GM21447 (cell line): ENCODE data around the gene SLC25A1.
"Not testable (repeated sequence)": the region's sequence is repeated elsewhere in the genome, so short reads cannot be mapped to it uniquely, and the experiment has no call there.

Experiments
- ATAC-seq: cut with Tn5 transposase; IDR thresholded peaks from one replicate; pipeline ENCODE4 v1.9.1; 2021; ENCODE audit not compliant: unreplicated experiment

Gene SLC25A1

DNA sequence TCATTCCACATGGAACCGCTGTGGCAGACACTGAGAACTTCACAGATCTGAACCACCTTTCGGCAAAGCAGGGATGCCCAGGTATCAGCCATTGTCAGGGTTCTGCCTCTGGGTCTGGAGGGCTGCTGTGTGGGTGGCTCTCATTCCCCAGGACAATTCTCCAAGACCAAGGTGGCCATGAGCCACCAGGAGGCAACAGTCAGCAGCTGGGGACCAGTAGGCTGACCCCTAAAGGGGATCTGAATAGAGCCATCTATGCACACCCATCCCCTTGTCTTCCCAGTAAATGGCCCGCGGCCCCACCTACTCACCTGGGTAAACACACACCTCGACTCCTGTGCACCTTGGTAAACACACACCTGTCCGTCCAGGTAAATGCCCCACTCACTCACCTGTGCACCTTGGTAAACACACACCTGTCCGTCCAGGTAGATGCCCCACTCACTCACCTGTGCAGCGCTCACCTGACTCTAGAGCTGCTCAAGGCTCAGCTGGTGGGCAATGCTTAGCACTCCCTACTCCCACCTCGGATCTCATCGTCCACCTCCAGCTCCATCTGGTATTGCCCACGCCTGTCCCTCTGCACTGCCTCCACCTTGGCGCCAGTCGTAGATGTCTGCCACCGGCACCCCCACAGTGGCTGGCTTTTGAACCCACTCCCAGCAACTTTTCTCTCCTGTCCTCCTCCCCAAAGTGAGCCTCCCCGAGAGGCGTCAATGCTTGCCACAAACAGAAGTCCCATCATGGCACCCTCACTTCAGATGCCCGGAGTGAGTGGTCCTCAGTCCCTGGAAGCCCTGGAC is 10.2 kb downstream of the SLC25A1 start:
- no peak for ATAC-seq

DNA sequence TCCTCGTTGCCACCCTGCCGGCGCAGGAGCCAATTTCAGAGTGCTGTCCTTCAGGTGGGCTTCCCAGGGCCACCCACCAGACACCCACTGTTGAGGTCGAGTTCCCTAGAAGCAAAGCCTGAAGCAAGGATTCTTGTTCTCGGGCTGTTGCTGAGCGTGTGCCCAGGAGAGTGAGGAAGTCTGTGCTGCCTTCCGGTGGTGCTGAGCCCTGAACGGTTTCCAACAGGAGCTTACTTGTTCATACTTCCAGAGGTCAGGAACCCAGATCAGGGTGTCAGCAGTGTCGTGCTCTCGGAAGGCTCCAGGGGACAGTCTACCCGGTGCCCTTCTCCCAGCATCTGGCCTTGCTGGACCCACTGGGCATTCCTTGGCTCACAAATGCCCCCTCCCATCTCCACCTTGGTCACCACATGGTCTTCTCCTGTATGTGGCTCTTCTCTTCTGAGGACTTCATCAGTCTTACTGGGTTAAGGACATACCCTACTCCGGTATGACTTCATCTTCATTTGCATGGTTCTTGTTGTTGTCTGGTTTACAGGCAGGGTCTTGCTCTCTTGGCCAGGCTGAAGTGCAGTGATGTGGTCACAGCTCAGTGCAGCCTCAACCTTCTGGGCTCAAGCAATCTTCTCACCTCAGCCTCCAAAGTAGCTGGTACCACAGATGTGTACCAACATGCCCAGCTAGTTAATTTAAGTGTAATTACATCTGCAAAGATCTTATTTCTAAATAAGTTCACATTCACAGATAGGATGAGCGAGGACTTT is 11.2 kb downstream of the SLC25A1 start:
- no peak for ATAC-seq

- ATAC-seq: no peak
These were observed 12.1 kb downstream of the SLC25A1 start for GRCh38 chr22:19166421-19166820.

DNA sequence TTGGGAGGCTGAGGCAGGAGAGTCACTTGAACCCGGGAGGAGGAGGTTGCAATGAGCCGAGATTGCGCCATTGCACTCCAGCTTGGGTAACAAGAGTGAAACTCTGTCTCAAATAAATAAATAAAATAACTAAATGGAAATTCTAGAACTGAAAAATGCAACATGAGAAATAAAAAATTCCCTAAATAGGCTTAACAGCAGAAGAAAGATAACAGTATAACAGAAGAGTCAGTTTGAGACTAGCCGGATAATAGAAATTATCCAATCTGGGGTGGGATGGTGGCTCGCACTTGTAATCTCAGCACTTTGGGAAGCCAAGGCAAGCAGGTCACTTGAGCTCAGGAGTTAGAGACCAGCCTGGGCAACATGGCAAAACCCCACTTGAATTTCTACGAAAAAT is 14.1 kb downstream of the SLC25A1 start:
- no peak for ATAC-seq

DNA sequence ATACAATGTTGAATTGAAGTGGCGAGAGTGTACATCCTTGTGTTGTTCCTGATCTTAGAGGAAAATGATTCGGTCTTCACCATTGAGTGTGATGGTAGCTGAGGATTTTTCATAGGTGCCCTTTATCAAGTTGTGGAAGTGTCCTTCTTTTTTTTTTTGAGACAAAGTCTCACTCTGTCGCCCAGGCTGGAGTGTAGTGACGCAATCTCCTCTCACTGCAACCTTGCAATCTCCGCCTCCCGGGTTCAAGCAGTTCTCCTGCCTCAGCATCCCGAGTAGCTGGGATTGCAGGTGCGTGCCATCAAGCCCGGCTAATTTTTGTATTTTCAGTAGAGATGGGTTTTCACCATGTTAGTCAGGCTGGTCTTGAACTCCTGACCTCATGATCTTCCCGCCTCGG is 19.9 kb downstream of the SLC25A1 start:
- not testable (repeated sequence) for ATAC-seq

DNA sequence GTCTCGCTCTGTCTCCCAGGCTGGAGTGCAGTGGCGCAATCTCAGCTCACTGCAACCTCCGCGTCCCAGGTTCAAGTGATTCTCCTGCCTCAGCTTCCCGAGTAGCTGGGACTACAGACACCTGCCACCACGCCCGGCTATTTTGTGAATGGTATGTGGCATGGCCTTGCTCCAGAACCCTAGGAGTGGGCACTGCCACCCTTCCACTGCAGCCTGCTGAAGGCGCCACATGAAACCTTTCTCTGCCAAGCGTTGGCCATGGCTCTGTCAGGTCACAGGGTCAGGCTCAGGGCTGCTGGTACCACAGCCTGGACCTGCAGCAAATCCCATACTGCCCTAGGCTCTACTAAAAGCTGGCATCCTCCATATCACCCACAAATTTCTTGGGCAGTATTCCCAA is 22.4 kb downstream of the SLC25A1 start:
- not testable (repeated sequence) for ATAC-seq

DNA sequence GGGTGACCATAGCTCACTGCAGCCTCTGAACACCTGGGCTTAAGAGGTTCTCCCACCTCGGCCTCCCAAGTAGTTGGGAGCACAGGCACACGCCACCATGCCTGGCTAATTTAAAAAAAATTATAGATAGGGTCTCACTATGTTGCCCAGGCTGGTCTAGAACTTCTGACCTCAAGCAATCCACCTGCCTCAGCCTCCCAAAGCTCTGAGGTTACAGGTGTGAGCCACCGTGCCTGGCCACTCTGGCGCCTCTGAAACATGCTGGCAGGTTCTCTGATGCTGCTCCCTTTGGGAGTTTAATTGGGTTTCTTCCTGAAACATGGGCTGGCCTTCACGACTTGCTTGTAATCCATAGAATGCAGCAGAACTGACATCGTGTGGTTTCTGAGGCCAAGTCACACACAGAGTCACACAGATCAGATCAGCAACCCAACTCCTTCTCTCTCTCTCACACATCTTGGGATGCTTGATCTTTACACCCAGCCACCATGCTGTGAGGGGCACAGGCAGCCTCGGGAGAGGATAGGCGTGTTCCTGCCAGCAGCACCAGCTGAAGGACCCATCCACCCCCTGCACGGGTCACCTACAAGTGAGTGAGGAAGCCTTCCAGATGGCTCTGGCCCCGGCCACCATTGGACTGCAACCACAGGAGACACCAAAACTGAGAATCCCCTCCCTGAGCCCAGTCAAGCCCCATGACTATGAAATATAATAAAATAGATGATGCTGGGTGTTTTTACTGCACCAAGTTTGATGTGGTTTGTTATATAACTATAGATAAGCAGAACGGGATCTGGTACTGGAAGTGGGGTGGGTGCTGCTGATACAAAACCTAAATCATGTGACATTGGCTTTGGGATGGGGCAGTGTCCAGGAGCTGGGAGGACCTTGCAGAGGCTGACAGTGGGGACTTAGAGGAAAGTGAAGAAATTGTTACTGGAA is 25.3 kb downstream of the SLC25A1 start:
- no peak for ATAC-seq

DNA sequence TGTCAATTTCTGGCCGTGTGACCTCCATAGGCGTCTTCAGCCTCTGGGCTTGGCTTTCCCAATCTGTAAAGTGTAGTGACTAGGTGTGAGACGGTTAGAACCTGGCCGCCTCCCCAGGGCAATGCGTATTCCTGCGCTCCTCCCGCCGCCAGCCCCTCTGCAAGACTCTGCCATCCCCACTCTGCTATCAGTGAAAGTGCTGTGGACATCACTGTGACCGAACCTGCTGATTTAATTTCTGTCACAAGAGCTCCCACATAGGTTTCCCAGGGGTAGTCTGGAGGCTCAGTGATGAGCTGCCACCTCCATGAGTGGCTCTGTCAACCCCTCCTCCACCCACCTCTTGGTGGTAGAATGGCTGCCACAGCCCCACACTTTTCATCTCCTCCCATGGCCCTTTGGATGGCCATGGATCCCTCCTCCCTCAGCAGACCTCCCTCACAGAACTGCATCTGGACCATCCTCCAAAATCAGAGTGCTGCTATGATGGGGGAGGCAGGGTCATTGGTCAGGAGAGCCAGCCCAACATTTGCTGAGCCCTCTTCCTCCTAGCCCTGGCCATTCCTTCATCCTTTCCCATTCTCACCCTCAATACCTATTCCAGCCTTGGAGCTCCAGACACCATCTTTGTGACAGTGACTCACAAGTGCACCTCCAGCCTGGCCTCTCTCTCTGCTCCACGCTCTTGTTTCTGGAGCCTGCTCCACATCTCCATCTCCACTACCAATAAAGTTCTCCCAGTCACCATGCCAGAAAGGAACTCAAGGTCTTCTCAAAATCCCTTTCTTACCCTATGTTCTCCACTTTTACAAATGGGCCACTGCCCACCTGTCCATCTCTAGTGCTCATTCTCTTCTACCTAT is 27.0 kb downstream of the SLC25A1 start:
- no peak for ATAC-seq

DNA sequence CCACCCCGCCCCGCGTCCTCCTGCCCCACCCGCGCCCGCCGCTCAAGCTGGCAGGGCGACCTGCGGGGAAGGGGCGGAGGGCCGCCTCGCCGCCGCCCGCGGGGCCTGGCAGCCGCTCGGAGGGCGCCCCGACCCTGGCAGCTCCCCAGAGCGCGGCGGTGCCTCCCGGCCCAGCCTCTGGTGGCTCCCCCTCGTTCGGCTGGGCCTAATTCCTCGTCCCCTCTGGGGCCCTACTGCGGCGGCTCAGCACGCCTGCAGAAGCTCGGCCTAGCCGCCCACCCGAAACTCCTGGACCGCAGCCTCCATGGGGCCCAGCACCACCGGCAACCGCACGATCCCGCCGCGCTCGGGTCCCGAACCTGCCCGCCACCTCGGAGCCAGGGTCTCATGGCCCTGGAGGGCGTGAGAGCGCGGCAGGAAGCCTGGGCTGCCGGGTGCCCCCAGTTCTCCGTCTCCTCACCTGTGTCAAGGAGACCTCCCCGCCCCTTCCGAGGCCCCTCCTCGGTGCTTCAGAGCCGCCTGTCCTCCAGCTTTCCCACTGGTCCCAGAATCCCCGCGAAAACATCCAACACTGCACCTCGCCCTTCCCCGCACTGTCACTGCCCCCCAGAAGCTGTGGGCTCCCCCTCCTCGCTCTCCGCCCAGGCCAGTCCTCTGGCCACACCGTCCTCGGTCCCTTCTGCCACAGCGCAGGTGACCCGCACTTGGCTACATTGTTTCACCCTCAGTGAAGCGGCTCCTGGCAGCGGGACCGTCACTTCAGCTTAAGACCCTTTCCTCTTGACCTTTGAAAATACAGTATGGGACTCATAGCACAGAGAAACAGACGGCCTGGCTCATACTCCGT is 27.8 kb downstream of the SLC25A1 start:
- ATAC-seq: no peak

GRCh38 chr22:19149991-19150390 is 28.5 kb downstream of the SLC25A1 start, which contains the start of gene GSC2:
GSC2 (minus strand) TSS chr22:19150292; CDS start chr22:19150283, 9 bp downstream.
- no peak for ATAC-seq

- no peak for ATAC-seq
These were observed 29.3 kb downstream of the SLC25A1 start for GRCh38 chr22:19149047-19149883.

- no peak for ATAC-seq
These were observed 30.0 kb downstream of the SLC25A1 start for GRCh38 chr22:19148417-19149046.

DNA sequence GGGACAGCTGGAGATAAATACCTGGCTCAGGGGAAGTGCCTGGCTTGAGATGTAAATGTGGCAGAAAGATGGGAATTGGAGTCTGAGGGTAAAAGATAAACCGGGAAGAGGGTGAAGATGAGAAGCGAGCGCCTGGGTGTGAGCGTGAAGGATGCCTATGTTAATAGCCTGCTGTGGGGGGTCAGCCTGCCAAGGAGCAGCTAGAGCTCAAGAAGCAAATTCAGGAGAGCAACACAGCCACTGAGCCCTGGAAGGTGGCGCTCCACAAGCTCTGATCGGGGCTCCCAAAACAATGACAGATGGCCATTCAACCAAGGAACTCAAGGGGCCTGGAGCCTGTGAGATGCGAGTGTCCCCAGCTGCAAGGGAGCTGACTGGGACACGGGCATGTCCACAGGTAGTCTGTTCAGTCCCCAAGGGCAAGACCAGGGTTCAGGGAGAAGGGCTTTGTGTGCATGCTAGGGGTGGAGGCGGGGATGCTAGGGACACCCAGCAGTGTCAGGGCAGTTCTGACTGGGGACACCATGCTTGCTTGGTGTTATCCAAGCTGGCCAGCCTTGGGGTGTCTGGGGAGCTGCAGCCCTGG is 31.2 kb downstream of the SLC25A1 start:
- no peak for ATAC-seq

DNA sequence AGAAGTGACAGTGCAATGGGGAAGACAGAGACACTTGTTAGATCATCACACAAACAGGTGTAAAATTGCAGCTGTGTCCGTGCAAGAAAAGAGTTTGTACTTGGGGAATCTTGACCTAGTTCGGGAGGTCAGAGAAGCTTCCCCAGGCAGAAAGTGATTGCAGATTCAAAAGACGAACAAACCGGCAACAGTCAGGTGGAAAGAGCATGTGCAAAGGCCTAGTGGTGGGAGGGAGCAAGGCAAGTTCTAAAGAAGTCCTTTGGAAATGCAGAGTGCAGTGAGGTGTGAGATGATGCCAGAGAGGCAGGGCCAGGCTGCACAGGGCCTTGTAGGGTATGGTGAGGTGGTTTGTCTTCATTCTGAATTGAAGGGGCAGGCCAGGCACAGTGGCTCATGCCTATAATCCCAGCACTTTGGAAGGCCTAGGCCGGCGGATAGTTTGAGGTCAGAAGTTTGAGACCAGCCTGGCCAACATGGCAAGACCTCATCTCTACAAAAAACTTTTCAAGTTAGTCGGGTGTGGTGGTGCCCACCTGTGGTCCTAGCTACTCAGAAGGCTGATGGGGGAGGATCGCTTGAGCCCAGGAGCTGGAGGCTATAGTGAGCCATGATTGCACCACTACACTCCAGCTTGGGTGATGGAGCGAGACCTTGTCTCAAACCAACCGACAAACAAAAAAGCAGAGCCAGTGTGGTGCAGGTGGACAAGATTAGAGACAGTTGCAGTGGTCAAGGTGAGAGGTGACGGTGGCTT is 32.1 kb downstream of the SLC25A1 start:
- ATAC-seq: no peak

GRCh38 chr22:19143967-19144400 is 34.6 kb downstream of the SLC25A1 start:
- ATAC-seq: no peak

GRCh38 chr22:19143212-19143611 is 35.3 kb downstream of the SLC25A1 start:
- ATAC-seq: no peak

- no peak for ATAC-seq
These were observed 36.1 kb downstream of the SLC25A1 start for GRCh38 chr22:19142394-19142793.
